Activated T-cell treated with anti-CD3 and anti-CD28 coated beads, Interleukin-2, amount 50 U/mL, for 1 hour (primary cell): ENCODE results near the gene SPDYE8.
"Not testable (repeated sequence)": the region's sequence is repeated elsewhere in the genome, so short reads cannot be mapped to it uniquely, and the experiment has no call there.

Experiments
- DNase-seq: peaks from one replicate; pipeline ENCODE4 v3.0.0-alpha.2; 2020

The SPDYE8 gene, protein sequence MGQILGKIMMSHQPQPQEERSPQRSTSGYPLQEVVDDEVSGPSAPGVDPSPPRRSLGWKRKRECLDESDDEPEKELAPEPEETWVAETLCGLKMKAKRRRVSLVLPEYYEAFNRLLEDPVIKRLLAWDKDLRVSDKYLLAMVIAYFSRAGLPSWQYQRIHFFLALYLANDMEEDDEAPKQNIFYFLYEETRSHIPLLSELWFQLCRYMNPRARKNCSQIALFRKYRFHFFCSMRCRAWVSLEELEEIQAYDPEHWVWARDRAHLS

GRCh38 chr7:73029666-73030065 lies at the start of gene SPDYE8:
SPDYE8 (minus strand) TSS chr7:73029766; CDS start chr7:73027966, 1,800 bp downstream.
- not testable (repeated sequence) for DNase-seq

DNA sequence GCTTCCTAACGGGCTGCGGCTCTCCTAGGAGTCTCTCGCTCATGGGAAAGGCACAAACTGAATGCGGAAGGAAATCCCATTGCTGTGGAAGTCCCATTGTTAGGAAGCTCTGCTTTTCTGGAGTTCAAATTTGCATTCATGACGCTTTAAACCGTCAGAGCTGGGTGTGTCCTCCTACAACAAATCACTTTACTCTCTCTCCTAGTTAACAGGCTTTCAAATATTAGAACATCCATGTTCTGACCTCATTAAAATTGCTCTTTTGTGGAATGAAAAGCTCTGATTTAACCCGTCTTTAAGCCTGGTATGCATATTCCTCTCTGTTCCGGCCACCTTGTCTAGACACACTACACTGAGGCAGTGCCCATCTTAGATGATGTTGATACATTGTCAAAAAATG lies 28.2 kb upstream of the SPDYE8 start, which contains the start of gene SPDYE11:
Gene SPDYE11, minus strand, starts transcription at position 101 of the 400 bp plus-strand sequence. CDS start 1,800 bp downstream, outside the sequence.
- DNase-seq, result not testable (repeated sequence)

DNA sequence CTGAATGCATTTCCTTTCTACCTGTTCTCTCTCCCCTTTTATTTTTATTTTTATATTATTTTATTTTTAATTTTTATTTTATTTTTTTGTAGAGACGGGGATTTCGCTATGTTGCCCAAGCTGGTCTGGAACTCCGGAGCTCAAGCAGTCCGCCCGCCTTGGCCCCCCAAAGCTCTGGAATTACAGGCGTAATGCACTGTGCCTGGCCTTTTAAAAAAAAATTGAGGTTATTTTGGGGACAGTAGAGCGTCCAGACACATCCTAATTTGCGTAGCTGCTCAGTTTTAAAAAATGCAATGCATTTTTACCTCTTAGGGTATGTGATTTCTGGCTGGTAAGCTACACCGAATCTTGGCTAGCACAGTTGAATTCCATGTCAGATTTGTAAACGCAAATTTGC lies 23.1 kb downstream of the SPDYE8 start:
- not testable (repeated sequence) for DNase-seq

DNA sequence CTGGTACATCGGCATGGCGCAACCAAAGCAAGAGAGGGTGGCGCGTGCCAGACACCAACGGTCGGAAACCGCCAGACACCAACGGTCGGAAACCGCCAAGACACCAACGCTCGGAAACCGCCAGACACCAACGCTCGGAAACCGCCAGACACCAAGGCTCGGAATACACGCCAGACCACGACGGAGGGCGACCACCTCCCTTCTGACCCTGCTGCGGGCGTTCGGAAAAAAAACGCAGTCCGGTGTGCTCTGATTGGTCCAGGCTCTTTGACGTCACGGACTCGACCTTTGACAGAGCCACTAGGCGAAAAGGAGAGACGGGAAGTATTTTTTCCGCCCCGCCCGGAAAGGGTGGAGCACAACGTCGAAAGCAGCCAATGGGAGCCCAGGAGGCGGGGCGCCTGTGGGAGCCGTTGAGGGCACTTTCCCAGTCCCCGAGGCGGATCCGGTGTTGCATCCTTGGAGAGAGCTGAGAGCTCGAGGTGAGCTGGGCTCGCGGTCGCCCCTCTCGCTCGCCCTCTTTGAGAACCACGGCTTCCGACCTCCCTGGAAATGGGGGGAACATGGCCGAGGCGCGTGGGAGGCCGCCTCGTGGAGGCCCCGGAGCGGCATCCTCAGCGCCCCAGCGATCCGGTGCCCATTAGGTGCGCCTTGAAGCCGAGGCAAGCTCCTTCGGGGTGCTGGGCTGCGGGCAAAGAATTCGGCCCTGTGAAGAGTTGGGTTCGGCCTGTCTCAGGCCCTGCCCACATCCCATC lies 23.7 kb downstream of the SPDYE8 start:
- DNase-seq, result peak; percentile 89

GRCh38 chr7:73005356-73005692 lies 24.2 kb downstream of the SPDYE8 start:
- DNase-seq, result peak; percentile 75

GRCh38 chr7:72997887-72998468 lies 31.6 kb downstream of the SPDYE8 start:
- DNase-seq, result not testable (repeated sequence)

GRCh38 chr7:72997447-72997846 lies 32.1 kb downstream of the SPDYE8 start:
- DNase-seq, result not testable (repeated sequence)

DNA sequence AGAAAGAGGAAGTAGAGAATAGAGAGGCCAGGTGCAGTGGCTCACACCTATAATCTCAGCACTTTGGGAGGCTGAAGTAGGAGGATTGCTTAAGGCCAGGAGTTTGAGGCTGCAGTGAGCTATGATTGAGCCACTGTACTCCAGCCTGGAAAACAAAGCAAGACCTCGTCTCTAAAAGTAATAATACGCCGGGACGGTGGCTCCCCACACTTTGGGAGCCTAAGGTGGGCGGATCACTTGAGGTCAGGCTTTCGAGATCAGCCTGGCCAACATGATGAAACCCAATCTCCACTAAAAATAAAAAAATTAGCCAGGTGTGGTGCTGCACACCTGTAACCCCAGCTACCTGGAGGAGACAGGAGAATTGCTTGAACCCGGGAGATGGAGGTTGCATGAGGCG lies 34.1 kb downstream of the SPDYE8 start:
- not testable (repeated sequence) for DNase-seq

DNA sequence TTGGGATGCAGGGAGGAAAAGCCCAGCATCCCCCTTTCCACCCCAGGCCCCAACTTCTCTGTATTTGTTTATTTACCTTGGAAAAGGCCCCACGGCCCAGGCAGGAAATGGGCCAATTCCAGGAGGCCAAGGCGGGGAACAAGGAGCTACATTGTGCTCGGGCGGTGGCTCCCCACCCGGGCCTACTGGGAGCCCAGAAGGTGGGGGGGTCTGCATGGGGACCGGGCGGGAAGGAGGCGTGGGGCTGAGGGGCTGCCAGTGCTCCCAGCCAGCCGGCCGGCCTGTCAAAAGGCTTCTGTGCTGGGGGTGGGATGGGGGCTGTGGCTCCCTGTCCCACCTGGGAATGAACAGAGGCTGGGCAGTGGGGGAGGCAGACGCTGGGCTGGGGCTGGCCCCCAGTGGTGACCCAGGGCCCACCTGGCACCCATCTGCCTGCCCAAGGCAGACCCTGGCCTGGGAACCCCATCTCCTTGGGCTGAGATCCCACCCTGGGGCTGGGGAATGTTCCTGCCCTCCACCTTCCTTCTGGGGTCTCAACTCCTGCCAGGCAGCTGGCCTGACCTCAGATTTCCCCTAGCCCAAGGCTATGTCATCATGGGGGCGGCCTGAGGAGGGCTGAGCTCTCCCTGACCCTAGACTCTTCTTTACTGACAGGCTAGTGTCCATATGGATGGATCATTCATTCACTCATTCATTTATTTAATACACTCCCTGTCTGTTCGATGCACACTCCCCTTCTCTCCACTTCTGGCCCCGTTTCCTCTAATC lies 39.2 kb downstream of the SPDYE8 start:
- DNase-seq, result not testable (repeated sequence)

DNA sequence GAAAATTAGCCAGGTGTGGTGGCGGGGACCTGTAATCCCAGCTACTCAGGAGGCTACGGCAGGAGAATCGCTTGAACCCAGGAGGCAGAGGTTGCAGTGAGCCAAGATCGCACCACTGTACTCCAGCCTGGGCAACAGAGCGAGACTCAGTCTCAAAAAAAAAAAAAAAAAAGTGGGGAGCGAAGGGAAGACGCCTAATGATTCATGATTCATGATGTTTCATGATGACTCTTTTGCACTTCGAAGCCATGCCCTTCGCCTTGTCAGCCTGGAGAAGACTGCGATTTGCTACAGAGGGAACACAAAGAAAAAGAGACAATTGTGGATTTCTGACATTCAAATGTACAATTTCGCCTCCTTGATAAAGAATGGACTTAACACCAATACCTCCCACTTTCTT lies 47.5 kb downstream of the SPDYE8 start:
- not testable (repeated sequence) for DNase-seq

- DNase-seq, result not testable (repeated sequence)
Observed at GRCh38 chr7:72980382-72980781, 49.2 kb downstream of the SPDYE8 start.

GRCh38 chr7:72976434-72976833 lies 53.1 kb downstream of the SPDYE8 start:
- DNase-seq, result not testable (repeated sequence)

DNA sequence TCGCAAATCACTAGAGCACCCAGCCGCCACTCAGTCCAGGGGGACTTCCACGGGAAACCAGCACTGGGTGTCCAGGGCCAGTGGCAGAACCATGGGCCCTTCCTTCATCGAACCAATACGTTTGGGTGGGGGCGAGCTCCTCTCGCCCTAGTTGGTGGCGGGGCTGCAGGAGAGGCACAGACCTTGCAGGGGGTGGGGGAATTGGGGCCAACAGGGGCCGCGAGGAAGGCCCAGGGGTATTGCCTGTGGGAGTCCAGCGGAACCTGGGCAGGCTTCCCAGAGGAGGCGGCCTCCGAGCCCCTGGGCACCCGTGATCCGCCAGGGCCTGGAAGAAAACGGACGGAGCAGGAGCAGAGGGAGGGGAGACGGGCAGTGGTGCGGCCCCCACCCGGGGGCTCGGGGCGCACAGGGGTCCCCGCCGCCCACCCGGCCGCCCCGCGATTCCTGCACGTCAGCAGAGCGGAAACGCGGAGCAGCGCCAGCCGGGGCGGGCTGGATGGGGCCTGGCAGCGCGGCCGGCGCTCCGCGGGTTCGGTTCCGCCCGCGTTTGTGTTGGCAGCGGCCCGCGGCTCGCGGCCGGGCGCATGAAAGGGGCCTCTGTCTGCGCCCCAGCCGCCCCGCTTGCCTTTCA lies 53.8 kb downstream of the SPDYE8 start:
- DNase-seq, result not testable (repeated sequence)

DNA sequence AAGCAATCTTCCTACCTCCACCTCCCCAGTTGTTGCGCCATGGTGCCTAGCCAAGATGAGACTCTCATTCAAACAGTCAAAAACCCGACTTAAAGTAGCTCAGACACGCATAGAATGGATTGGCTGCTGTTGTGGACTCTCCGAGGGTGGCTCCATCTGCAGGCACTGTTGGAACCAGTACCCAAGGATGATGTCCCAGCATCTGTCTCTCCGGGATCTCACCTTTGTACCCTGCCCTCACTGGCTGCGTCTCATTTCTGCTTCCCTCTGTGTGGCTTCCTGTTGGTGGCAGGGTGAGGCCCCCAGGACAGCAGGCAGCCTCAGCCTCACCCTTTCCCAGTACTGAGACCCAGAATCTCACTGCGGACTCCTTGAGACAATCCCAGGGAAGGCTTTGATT lies 54.8 kb downstream of the SPDYE8 start:
- DNase-seq, result not testable (repeated sequence)

GRCh38 chr7:72971505-72971904 lies 58.1 kb downstream of the SPDYE8 start:
- not testable (repeated sequence) for DNase-seq
